Measurements from ENCODE around the gene UNC50.

DNA sequence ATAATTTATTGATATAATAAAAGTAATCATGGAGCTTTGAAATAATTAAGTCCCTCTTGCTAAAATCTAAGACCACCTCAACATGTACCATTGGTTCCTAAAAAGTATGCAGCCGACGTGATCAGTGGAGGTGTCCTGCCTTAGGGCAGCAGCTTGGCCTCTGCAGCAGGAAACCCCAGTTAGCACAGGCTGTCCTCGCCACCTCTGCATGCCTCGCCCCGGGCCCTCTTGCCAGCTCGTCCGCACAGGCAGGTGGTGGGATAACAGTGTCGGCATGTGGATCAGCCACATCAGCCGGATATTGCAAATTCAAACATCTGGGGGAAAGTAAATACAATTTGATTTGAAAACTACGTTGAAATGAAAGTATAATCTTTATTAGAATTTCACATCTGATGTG is 23.0 kb upstream of the UNC50 start:
- TF ChIP-seq, protein P1, sequence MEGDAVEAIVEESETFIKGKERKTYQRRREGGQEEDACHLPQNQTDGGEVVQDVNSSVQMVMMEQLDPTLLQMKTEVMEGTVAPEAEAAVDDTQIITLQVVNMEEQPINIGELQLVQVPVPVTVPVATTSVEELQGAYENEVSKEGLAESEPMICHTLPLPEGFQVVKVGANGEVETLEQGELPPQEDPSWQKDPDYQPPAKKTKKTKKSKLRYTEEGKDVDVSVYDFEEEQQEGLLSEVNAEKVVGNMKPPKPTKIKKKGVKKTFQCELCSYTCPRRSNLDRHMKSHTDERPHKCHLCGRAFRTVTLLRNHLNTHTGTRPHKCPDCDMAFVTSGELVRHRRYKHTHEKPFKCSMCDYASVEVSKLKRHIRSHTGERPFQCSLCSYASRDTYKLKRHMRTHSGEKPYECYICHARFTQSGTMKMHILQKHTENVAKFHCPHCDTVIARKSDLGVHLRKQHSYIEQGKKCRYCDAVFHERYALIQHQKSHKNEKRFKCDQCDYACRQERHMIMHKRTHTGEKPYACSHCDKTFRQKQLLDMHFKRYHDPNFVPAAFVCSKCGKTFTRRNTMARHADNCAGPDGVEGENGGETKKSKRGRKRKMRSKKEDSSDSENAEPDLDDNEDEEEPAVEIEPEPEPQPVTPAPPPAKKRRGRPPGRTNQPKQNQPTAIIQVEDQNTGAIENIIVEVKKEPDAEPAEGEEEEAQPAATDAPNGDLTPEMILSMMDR (IDR thresholded peaks at IDR 0.05), result no peak
- no peak for TF ChIP-seq EZH2 (IDR thresholded peaks at IDR 0.05; ENCODE audit: borderline replicate concordance, insufficient read depth, low read depth, low read length, poor library complexity, severe bottlenecking)

Data from B cell (primary cell).